Hematopoietic multipotent progenitor cell treated with erythropoietin and hydrocortisone succinate and interleukin-3 and kit ligand, for 4 days (in vitro differentiated cells): ENCODE results near the gene TPD52L2.
"Not testable (repeated sequence)": the region's sequence is repeated elsewhere in the genome, so short reads cannot be mapped to it uniquely, and the experiment has no call there.

ENCODE experiments used
- DNase-seq: peaks from one replicate; pipeline ENCODE4 v3.0.0-alpha.2; 2015

Gene TPD52L2

DNA sequence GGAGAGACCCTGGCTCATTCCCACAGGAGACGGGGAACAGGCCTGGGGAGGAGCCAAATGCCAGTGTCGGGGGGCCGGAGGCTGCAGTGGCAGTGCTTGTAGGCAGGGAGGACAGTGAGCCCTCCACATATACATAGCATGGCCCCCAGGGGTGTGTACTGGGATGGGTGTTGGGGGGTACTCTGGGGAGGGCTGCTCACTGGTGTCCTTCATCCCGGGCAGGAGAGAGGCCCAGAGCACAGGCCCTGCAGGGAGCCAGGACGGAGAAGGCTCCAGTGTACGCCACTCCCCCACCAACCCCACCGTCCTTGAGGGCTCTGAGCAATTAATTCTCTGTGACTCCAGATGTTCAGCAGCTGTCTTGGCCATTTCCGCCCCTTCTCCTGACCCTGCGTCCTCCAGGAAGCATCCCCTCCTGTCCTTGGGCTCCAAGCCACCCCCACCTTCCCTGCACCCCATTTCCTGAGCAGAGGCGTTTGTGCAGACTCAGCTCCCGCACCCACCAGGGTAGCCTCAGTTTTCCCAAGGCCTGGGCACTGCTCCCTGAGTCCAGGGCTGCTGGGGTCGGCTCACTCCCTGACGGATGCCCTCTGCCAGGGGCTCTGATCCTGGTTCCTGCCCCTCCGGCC, 7.2 kb upstream of the TPD52L2 start:
- DNase-seq, result no peak

DNA sequence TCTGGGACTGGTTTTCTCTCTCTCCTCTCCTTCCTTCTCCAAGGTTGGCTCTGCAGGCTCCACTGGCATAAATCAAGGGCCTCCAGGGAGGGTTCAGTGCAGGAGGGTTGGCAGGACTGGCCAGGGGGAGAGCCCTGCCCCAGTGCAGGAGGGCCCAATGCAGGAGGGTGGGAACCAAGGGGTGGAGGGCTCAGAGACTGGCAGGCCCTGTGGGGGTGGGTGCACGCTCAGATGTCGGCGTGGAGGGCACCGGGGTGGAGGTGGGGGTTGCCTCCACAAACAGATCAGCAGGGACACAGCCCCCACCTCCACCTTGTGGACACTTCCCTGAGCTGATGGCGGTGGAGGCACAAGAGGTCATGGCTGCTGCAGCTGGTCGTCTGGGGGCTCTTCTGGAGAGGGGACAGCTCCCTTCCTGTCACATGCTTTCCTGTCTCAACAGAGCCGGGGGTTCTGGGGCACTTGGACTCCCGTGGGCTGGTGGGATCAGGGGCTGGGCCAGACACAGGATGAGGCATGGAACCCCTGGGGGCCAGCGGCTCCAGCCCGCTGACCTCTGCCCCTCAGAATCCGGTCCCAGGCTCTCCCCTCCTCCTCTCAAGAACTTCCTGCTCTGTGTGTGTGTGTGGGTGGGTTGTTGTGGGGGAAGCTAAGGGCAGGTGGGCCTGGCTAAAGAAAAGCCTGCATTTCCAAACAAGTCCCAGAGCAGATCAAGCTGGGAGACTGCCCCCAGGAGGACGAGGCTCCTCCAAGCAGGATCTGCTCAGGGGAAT, 6.5 kb upstream of the TPD52L2 start:
- DNase-seq, result peak; percentile 67

DNA sequence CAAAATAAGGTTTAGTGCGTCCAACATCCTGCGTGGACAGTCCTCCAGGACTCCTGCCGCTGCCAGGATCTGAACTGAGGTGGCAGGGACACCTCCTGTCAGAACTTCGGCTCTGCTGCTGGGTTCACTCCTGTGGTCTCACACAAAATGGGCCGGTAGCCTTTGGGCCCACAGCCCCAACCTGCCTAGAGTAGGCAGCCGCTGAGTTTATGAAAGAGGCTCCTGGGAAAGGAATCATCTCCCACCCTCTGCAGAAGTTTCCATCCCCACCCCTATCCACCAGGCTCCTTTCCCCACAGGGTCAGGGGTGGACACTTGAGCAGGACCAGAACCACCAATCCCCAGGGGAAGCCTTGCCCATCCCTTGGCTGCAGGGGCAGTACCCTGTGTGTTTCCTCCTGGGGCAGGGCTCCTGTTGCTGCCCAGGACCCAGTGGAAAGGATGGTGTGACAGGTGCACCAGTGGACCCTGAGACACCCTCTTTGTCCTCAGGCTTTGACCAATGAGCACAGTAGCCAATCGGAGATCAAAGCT, 5.8 kb upstream of the TPD52L2 start:
- no peak for DNase-seq

DNA sequence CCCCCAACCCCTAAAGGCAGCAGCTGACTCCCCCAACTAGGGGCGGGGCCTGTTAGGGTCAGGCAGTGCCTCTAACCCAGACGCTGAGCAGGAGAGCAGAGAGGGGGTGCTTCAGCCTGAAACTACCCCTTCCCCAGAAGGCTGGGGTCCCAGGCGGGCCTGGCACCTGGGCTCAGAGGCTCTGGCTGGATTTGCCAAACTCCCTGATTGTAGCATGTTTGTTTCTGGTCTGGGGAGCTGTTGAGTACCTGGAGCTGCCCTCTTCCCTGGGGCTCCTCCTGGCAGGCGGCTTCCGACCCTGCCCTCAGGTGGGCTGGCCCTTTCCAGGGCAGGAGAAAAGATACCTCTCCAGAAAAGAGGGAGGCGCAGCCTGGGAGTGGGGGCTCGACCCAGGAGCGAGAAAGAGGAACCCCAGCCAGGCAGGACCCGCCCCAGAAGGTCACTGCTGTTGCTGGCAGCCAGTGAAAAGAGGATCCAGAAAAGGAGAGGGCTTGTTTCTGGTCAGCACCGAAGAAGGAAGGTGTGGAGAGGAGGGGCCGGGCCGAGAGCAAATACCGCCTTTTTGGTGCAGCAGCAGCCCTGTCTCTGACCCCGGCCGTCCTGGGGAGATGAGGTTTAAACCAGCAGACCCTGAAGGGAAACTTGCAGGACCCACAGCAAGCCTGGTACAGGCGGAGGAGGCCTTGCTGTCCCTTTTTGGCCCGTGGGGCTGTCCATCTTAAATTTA, 4.6 kb upstream of the TPD52L2 start:
- DNase-seq, result peak; percentile 61

DNA sequence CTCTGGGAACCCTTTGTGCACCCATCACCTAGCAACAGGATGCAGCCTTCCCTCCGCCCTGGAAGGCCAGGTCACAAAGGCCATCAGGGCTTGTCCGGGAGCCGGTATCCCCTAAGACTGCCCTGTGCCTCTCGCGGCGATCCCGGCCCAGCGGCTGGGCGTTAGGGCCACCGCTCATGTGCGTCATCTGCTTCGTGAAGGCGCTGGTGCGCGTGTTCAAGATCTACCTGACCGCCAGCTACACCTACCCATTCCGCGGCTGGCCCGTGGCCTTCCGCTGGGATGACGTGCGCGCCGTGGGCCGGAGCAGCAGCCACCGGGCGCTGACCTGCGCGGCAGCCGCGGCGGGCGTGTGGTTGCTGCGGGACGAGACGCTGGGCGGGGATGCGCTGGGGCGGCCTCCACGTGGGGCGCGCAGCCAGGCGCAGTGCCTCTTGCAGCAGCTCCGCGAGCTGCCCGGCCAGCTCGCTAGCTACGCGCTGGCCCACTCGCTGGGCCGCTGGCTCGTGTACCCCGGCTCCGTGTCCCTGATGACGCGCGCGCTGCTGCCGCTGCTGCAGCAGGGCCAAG, 3.6 kb upstream of the TPD52L2 start, which contains the start of gene ABHD16B:
ABHD16B (plus strand) TSS at position 134 of the 570 bp plus-strand sequence; CDS start at position 177, 43 bp downstream.
- no peak for DNase-seq

DNA sequence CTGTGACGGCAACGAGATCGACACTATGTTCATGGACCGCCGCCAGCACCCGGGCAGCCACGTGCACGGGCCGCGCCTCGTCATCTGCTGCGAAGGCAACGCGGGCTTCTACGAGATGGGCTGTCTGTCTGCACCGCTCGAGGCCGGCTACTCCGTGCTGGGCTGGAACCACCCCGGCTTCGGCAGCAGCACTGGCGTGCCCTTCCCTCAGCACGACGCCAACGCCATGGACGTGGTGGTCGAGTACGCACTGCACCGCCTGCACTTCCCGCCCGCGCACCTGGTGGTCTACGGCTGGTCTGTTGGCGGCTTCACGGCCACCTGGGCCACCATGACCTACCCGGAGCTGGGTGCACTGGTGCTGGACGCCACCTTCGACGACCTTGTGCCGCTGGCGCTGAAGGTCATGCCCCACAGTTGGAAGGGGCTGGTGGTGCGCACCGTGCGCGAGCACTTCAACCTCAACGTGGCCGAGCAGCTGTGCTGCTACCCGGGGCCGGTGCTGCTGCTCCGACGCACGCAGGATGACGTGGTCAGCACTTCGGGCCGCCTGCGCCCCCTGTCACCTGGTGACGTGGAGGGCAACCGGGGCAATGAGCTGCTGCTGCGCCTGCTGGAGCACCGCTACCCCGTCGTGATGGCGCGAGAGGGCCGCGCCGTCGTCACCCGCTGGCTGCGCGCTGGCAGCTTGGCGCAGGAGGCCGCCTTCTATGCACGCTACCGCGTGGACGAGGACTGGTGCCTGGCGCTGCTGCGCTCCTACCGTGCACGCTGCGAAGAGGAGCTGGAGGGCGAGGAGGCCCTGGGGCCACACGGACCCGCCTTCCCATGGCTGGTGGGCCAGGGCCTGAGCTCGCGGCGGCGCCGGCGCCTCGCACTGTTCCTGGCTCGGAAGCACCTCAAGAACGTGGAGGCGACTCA, 2.8 kb upstream of the TPD52L2 start:
- no peak for DNase-seq

DNA sequence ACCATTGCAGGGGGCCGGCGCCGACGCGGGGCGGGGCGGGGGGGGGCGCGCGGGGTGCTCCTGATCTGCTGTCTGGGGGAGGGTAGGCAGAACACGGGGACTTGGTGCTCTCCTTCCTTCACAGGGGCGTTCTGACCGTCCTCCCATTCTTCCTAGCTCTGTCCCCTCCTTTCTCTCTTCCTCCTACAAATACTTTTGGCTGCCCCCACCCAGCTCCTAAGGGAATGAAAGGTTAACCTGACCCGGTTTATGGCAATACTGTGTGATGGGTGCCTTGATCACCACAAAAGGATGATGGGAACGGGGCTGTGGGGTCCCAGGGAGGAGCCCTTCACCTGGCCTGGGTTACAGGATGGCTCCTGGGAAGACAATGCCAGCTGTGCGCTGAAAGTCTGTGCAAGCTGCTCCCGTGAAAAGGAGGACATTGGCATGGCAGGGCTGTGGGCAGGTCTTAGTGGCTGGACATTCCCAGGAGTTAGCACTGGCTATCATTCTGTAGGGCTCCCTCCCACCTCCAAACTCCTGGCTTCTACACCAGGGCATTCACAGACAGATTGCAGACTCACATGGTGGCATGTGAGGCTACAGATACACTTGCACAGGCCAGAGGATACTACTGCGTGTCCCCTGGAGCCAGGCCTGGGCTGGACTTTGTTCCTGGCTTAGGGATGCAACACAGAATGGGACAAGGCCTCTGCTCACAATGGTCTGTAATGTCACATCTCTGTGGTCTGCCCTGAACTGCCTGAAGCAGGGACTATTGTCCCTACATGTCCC, 1.9 kb upstream of the TPD52L2 start:
- no peak for DNase-seq

DNA sequence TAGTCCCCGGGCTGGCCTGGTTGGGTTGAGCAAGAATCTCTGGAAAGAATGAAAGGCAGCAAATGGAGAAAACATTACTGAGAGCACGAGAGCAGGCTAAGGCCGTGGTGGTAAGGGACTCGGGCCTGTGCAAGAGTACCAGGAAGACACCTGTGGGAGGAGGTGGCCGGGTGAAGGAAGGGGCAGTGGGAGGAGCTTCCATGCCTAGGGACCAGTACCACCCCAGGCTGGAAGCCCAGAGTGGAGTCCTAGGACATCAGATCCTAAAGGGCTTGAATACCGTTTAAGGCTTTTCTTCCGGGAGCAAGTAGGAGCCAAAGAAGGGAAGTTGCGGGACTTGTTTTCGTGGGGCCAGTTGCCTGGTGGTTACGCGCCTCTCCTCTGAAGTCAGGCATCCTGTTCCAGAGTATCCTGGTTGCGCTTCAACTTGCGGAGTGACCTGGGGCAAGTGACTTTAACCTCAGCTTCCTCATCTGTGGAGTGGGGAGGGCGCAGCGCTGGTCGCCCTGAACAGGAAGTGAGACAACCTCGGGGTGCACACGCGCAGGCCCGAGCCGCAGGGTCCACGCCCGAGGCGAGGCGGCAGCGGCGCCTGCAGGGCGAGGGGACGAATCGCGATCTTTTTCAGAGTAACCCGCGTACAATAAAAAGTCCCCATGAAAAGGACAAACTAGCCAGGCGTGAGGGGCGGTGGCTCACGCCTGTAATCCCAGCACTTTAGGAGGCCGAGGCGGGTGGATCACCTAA, 1.1 kb upstream of the TPD52L2 start:
- DNase-seq, result peak; percentile 97

DNA sequence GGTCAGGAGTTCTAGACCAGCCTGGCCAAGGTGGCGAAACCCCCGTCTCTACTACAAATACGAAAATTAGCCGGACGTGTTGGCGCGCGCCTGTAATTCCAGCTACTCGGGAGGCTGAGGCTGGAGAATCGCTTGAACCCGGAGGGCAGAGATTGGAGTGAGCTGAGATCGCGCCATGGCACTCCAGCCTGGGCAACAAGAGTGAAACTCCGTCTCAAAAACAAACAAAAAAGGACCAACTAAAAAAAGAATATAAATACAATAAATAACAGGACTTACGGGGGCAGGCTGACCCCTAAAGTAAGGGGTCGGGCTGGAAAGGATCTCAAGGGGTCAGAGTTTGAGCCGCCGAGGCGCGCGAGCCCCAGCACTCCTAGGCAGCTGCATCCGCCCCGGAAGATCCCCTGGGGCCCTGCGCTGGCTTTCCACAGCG, 509 bp upstream of the TPD52L2 start:
- DNase-seq, result no peak

DNA sequence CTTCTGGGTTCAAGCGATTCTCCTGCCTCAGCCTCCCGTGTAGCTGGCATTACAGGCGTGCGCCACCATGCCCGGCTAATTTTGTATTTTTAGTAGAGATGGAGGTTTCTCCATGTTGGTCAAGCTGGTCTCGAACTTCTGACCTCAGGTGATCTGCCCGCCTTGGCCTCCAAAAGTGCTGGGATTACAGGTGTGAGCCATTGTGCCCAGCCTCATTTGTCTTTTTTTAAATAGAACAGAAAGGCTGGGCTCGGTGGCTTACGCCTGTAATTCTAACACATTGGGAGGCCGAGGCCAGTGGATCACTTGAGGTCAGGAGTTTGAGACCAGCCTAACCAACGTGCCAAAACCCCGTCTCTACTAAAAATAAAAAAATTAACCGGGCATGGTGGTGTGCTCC, 2.0 kb downstream of the TPD52L2 start:
- not testable (repeated sequence) for DNase-seq

DNA sequence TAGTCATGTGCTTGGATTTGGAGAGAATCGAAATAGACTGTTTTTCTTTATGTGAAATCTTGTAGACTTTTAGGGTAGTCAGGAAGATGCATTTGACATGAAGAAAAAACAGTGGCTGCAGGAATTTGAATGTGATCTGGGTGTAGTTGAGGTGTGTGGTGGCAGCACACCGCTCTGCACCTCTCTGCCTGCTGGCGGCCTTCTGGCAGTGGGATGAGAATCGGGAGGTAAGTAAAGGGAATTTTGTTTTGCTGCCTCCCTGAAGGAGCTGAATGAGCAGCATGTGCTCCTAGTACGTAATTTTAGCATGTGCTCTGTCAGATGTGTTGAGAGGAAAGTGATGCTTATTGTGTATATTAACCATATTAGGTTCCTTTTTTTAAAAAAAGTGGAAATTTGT, 3.2 kb downstream of the TPD52L2 start:
- DNase-seq, result no peak

DNA sequence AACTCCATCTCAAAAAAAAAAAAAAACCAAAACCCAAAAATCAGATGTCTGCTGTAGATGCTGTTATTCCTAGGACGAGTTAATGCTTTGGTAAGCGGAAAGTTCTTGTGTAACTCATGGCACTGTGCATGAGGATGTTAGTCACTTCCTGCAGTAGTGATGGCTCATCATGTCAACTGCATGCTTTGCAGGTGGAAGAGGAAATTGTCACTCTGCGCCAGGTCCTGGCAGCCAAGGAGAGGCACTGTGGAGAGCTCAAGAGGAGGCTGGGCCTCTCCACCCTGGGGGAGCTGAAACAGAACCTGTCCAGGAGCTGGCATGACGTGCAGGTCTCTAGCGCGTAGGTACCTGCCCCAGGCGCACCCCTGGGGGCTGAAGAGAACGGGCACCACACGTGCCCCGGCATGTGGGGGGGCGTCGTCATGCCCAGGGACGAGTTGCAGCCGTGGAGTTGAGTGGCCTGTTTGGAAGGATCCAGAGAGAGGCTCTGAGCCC, 8.5 kb downstream of the TPD52L2 start:
- DNase-seq, result peak; percentile 70

DNA sequence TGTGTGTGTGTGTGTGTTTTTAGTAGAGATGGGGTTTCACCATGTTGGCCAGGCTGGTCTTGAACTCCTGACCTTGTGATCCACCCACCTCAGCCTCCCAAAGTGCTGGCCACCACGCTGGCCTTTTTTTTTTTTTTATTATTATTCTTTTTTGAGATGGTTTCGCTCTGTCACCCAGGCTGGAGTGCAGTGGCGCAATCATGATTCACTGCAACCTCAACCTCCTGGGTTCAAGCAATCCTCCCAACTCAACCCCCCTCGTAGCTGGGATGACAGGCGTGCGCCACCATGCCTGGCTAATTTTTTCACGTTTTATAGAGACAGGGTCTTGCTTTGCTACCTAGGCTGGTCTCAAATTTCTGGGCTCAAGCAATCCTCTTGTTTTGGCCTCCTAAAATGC, 9.2 kb downstream of the TPD52L2 start:
- not testable (repeated sequence) for DNase-seq

DNA sequence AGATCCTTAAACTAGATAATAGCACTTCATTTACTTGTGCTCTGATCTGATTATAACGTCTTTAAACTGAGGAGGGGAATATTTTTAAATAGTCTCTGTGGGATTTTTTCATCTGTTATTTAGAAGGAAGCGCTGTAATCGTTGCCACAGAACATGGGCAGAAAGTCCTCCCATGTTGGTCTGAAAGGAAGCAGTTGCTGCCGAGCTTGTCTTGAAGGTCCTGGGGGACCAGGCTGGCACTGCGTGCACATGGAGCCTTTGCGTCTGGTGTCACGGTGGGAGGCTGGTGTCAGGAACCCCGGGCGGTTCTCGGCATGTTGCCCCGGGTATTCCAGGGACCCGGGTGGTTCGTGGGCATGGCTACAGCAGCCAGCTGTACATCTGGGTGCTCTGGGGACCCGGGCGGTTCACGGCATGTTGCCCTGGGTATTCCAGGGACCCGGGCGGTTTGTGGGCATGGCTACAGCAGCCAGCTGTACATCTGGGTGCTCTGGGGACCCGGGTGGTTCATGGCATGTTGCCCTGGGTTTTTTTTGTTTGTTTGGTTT, 11.5 kb downstream of the TPD52L2 start:
- DNase-seq, result no peak

DNA sequence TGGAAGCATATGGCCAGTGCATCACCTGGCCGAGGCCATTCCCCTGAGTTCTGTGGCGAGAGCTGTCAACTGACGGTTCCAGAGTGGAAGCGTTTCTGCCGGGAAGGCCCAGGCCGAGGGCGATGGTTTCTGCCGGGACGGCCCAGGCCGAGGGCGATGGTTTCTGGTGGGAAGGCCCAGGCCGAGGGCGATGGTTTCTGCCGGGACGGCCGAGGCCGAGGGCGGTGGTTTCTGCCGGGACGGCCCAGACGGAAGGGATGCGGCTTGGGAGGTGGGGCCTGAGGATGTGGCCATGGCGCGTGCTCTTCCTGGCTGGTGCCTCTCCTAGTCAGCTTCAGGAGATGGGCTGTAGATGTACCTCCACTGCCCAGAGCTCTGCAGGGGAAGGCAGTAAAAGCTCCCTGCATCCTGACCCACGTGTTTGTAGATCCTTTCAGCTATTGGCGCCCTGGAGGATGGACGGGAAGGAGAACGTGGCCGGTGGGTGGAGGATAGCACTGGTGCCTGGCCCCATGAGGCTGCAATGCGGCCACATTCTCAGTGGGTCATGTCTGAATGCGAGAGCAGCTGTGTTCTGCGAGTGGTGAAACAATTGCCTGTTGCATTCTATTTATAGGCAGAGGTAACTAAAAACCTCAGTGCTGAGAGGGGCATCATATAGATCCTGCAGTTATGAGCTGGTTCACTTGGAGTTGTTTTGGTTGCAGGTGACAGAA, 12.8 kb downstream of the TPD52L2 start:
- no peak for DNase-seq

DNA sequence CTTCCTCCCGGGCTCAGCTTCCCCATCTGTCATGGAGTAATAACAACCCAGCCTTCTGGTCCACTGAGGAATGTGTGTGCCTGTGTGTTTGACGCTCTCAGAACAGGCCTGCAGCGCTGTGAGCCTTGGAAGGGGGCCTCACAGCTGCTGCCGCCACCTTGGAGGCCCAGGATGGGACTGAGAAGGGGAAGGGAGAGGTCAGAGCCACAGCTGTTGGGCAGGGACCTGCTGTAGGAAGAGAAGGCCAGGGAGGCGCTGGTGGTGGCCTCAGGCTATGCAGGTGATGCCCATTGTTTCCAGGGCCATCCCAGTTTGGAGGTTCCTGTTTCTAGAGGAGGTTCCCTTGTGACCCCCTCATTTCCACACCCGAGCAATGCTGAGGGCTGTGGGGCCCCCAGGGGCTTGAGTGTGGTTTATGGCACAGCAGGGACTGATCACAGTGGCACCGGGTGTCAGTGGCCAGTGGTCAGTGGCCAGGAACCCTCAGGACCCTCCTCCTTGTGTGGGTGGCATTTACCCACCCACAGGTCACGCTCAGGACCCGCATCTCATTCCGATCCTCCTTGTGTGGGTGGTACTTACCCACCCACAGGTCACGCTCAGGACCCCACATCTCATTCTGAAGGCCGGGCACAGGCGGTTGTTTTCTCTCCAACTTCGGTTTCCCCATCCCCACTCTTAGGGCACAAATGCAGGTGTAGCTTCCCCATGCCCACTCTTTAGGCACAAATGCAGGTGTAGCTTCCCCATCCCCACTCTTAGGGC, 14.0 kb downstream of the TPD52L2 start:
- no peak for DNase-seq

DNA sequence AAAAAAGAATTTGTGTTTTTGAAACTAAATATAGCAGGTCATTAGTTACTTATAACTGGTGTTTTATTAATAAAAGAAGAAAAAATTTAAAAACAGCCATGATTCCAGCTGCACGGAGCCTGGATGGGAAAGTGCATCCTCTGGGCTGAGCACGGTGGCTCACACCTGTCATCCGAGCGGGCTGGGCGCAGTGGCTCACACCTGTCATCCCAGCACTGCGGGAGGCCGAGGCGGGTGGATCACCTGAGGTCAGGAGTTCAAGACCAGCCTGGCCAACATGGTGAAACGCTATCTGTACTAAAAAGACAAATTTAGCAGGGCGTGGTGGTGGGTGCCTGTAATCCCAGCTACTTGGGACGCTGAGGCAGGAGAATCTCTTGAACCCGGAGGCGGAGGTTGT, 15.8 kb downstream of the TPD52L2 start:
- not testable (repeated sequence) for DNase-seq

DNA sequence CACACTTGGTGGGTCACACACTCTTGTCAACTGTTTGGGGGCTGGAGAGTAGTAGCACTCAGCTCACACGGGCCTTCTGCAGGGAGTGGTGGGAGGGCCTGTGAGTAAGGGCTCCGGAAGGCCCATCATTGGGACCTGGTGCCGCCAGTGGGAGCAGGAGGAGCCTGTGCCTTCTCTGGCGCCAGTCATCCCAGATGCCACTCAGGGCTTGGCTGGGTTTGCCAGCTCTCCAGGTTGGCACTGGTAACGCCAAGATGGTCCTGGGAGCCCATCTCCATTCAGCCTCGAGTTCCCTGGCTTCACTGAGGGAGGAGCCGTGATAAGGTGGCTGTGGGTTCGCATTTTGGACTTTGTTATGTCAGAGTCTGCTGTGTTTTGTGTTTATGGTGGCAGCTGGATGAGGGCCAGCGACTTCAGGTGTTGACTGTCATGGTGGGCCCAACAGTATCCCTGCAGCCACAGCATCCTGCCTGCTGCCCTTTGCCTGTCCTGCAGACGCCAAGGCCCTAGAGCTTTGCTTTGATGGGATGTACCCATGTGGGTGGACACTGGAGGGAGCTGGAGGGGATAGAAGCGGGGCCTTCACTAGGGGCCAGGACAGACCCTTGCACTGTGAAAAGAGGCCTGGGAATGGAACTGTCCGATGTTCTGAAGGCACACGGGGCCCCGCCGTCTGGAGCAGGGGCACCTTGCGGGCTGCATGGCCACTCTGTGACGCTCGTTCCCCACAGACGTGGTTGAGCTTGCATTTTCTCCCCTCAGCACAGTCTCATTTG, 16.6 kb downstream of the TPD52L2 start:
- no peak for DNase-seq
